OCI-M2 (cell line): Measurements from ENCODE around the gene TMC1.
"Not testable (repeated sequence)": the region's sequence is repeated elsewhere in the genome, so short reads cannot be mapped to it uniquely, and the experiment has no call there.

Experiments used
- DNase-seq: peaks from one replicate; lab custom pipeline; 2025; ENCODE audit not compliant: unreplicated experiment; lab: John Stamatoyannopoulos, UW

The TMC1 gene

GRCh38 chr9:72749276-72749675 is 227.9 kb downstream of the TMC1 start:
- DNase-seq, result no peak

GRCh38 chr9:72751541-72751940 is 230.1 kb downstream of the TMC1 start:
- no peak for DNase-seq

GRCh38 chr9:72753266-72753893 is 232.0 kb downstream of the TMC1 start:
- DNase-seq, result no peak

GRCh38 chr9:72755836-72756235 is 234.4 kb downstream of the TMC1 start:
- DNase-seq, result no peak

GRCh38 chr9:72758944-72759343 is 237.5 kb downstream of the TMC1 start:
- DNase-seq, result no peak

- DNase-seq, result no peak
These were observed 241.6 kb downstream of the TMC1 start for GRCh38 chr9:72763022-72763421.

GRCh38 chr9:72769546-72769945 is 248.1 kb downstream of the TMC1 start:
- no peak for DNase-seq

- no peak for DNase-seq
These were observed 251.3 kb downstream of the TMC1 start for GRCh38 chr9:72772661-72773060.

GRCh38 chr9:72773570-72773969 is 252.2 kb downstream of the TMC1 start:
- no peak for DNase-seq

- DNase-seq, result no peak
These were observed 254.2 kb downstream of the TMC1 start for GRCh38 chr9:72775570-72775969.

- no peak for DNase-seq
These were observed 258.2 kb downstream of the TMC1 start for GRCh38 chr9:72779614-72780013.

- no peak for DNase-seq
These were observed 265.5 kb downstream of the TMC1 start for GRCh38 chr9:72786948-72787347.

- DNase-seq, result no peak
These were observed 267.7 kb downstream of the TMC1 start for GRCh38 chr9:72788966-72789735.

- DNase-seq, result no peak
These were observed 268.5 kb downstream of the TMC1 start for GRCh38 chr9:72789885-72790284.

- no peak for DNase-seq
These were observed 269.6 kb downstream of the TMC1 start for GRCh38 chr9:72790989-72791388.

GRCh38 chr9:72791436-72791835 is 270.0 kb downstream of the TMC1 start:
- DNase-seq, result no peak

GRCh38 chr9:72794946-72795345 is 273.5 kb downstream of the TMC1 start:
- no peak for DNase-seq

GRCh38 chr9:72800328-72800994 is 279.1 kb downstream of the TMC1 start:
- no peak for DNase-seq

GRCh38 chr9:72805238-72805637 is 283.8 kb downstream of the TMC1 start:
- no peak for DNase-seq

GRCh38 chr9:72806313-72806809 is 285.0 kb downstream of the TMC1 start:
- not testable (repeated sequence) for DNase-seq

- DNase-seq, result no peak
These were observed 286.5 kb downstream of the TMC1 start for GRCh38 chr9:72807765-72808445.

- DNase-seq, result no peak
These were observed 287.0 kb downstream of the TMC1 start for GRCh38 chr9:72808446-72808768.
